Fibroblast of skin of scalp (primary cell): Measurements from ENCODE around the gene DYNLT5.
"Not testable (repeated sequence)": the region's sequence is repeated elsewhere in the genome, so short reads cannot be mapped to it uniquely, and the experiment has no call there.

Experiments used
- DNase-seq: peaks from one replicate; pipeline ENCODE4 v3.0.0-alpha.2; 2013

The DYNLT5 gene

GRCh38 chr1:66751160-66751559 is 1.1 kb upstream of the DYNLT5 start:
- no peak for DNase-seq

- DNase-seq: no peak
Observed at GRCh38 chr1:66752671-66753371, 562 bp downstream of the DYNLT5 start.

GRCh38 chr1:66757722-66758240 is 5.5 kb downstream of the DYNLT5 start:
- no peak for DNase-seq

GRCh38 chr1:66758241-66758755 is 6.0 kb downstream of the DYNLT5 start:
- no peak for DNase-seq

GRCh38 chr1:66760506-66760905 is 8.2 kb downstream of the DYNLT5 start:
- no peak for DNase-seq

- DNase-seq: no peak
Observed at GRCh38 chr1:66761221-66761620, 9.0 kb downstream of the DYNLT5 start.

- DNase-seq: peak; percentile 60
Observed at GRCh38 chr1:66764994-66765578, 12.8 kb downstream of the DYNLT5 start.

GRCh38 chr1:66767626-66768025 is 15.4 kb downstream of the DYNLT5 start:
- DNase-seq: no peak

- DNase-seq: no peak
Observed at GRCh38 chr1:66768965-66769364, 16.7 kb downstream of the DYNLT5 start.

GRCh38 chr1:66769512-66770229 is 17.4 kb downstream of the DYNLT5 start:
- DNase-seq: no peak

- no peak for DNase-seq
Observed at GRCh38 chr1:66770240-66770639, 18.0 kb downstream of the DYNLT5 start.

- DNase-seq: no peak
Observed at GRCh38 chr1:66770694-66771093, 18.4 kb downstream of the DYNLT5 start.

- DNase-seq: no peak
Observed at GRCh38 chr1:66773227-66773626, 21.0 kb downstream of the DYNLT5 start.

GRCh38 chr1:66774438-66774837 is 22.2 kb downstream of the DYNLT5 start:
- DNase-seq: no peak

GRCh38 chr1:66775646-66776045 is 23.4 kb downstream of the DYNLT5 start:
- no peak for DNase-seq

GRCh38 chr1:66777831-66778230 is 25.6 kb downstream of the DYNLT5 start:
- no peak for DNase-seq

- DNase-seq: no peak
Observed at GRCh38 chr1:66778266-66778665, 26.0 kb downstream of the DYNLT5 start.

- DNase-seq: no peak
Observed at GRCh38 chr1:66778969-66779368, 26.7 kb downstream of the DYNLT5 start.

GRCh38 chr1:66779475-66780078 is 27.3 kb downstream of the DYNLT5 start:
- DNase-seq: no peak

GRCh38 chr1:66785800-66786199 is 33.5 kb downstream of the DYNLT5 start:
- not testable (repeated sequence) for DNase-seq

GRCh38 chr1:66787641-66788040 is 35.4 kb downstream of the DYNLT5 start:
- DNase-seq: no peak

- DNase-seq: no peak
Observed at GRCh38 chr1:66788231-66788939, 36.1 kb downstream of the DYNLT5 start.
